Measurements from ENCODE around the gene TAF4B.
"Not testable (repeated sequence)": the region's sequence is repeated elsewhere in the genome, so short reads cannot be mapped to it uniquely, and the experiment has no call there.

Gene TAF4B

GRCh38 chr18:26309281-26309680 is 83.0 kb downstream of the TAF4B start:
- no peak for ATAC-seq
- DNase-seq: no peak

- ATAC-seq (no peak), DNase-seq (no peak)
These were observed 86.0 kb downstream of the TAF4B start for GRCh38 chr18:26312199-26312598.

- DNase-seq: no peak
- ATAC-seq: no peak
These were observed 91.2 kb downstream of the TAF4B start for GRCh38 chr18:26317398-26317797.

- no peak for DNase-seq
- ATAC-seq: no peak
These were observed 94.4 kb downstream of the TAF4B start for GRCh38 chr18:26320686-26321085.

- ATAC-seq: no peak
These were observed 96.8 kb downstream of the TAF4B start for GRCh38 chr18:26322890-26323653.

GRCh38 chr18:26325771-26326170 is 99.5 kb downstream of the TAF4B start:
- no peak for ATAC-seq
- DNase-seq: no peak

More at GRCh38 chr18:26322890-26323653, 96.8 kb downstream of the TAF4B start:
- no peak for DNase-seq

- ATAC-seq (no peak), DNase-seq (no peak)
These were observed 100.8 kb downstream of the TAF4B start for GRCh38 chr18:26327062-26327461.

GRCh38 chr18:26332991-26333390 is 106.7 kb downstream of the TAF4B start:
- DNase-seq (no peak), ATAC-seq (no peak)

GRCh38 chr18:26335156-26335555 is 108.9 kb downstream of the TAF4B start:
- DNase-seq: no peak
- ATAC-seq: no peak

GRCh38 chr18:26335571-26336487 is 109.6 kb downstream of the TAF4B start:
- no peak for DNase-seq
- ATAC-seq: no peak

GRCh38 chr18:26336572-26336971 is 110.3 kb downstream of the TAF4B start:
- DNase-seq: no peak
- ATAC-seq: no peak

GRCh38 chr18:26342646-26343045 is 116.4 kb downstream of the TAF4B start:
- DNase-seq (no peak), ATAC-seq (no peak)

GRCh38 chr18:26350961-26351360 is 124.7 kb downstream of the TAF4B start:
- ATAC-seq: no peak

GRCh38 chr18:26356045-26356785 is 130.0 kb downstream of the TAF4B start:
- ATAC-seq: no peak
- DNase-seq: no peak

More at GRCh38 chr18:26350961-26351360, 124.7 kb downstream of the TAF4B start:
- DNase-seq: no peak

GRCh38 chr18:26357960-26358359 is 131.7 kb downstream of the TAF4B start:
- no peak for DNase-seq
- ATAC-seq: no peak

- DNase-seq: no peak
- ATAC-seq: no peak
These were observed 135.8 kb downstream of the TAF4B start for GRCh38 chr18:26362021-26362420.

GRCh38 chr18:26367425-26367824 is 141.2 kb downstream of the TAF4B start:
- no peak for ATAC-seq
- no peak for DNase-seq

- DNase-seq (no peak), ATAC-seq (no peak)
These were observed 143.8 kb downstream of the TAF4B start for GRCh38 chr18:26370037-26370436.

GRCh38 chr18:26376105-26376504 is 149.9 kb downstream of the TAF4B start:
- ATAC-seq: no peak
- DNase-seq: no peak

GRCh38 chr18:26378701-26379100 is 152.5 kb downstream of the TAF4B start:
- DNase-seq (no peak), ATAC-seq (no peak)

- DNase-seq, ATAC-seq: not testable (repeated sequence)
These were observed 155.3 kb downstream of the TAF4B start for GRCh38 chr18:26381555-26381954.

- ATAC-seq: no peak
- no peak for DNase-seq
These were observed 157.4 kb downstream of the TAF4B start for GRCh38 chr18:26383454-26384270.
